Skeletal muscle satellite cell (primary cell): ENCODE results near the gene USP17L13.
"Not testable (repeated sequence)": the region's sequence is repeated elsewhere in the genome, so short reads cannot be mapped to it uniquely, and the experiment has no call there.

ENCODE experiments used
- H3K27me3 ChIP-seq: 2 replicates; pipeline ENCODE4 v1.7.0; 2013; ENCODE audit warnings: low read length; ENCODE audit not compliant: control insufficient read depth, insufficient read depth
- H3K36me3 ChIP-seq: 2 replicates; pipeline ENCODE4 v1.7.0; 2013; ENCODE audit warnings: mild to moderate bottlenecking, control low read depth, low read length; ENCODE audit not compliant: insufficient read depth
- H3K4me1 ChIP-seq: 2 replicates; pipeline ENCODE4 v1.7.0; 2013; ENCODE audit warnings: low read length; ENCODE audit not compliant: control insufficient read depth, insufficient read depth
- H3K4me2 ChIP-seq: 2 replicates; pipeline ENCODE4 v1.7.0; 2013; ENCODE audit warnings: mild to moderate bottlenecking, low read length
- H3K4me3 ChIP-seq: 2 replicates; pipeline ENCODE4 v1.7.0; 2013; ENCODE audit warnings: low read length
- H3K9ac ChIP-seq: 2 replicates; pipeline ENCODE4 v1.7.0; 2013; ENCODE audit warnings: mild to moderate bottlenecking, low read depth, low read length, moderate library complexity
- H3K9me3 ChIP-seq: replicated peaks from 2 replicates; pipeline ENCODE4 v1.7.0; 2013; ENCODE audit warnings: mild to moderate bottlenecking, control low read depth, low read length

Gene USP17L13

GRCh38 chr4:9262572-9262971, 37.9 kb downstream of the USP17L13 start, which contains the start of gene USP17L21:
USP17L21 (plus strand) TSS chr4:9262872; CDS start chr4:9262872, 0 bp downstream.
- H3K4me2 ChIP-seq, H3K27me3 ChIP-seq, H3K9ac ChIP-seq, H3K4me3 ChIP-seq, H3K4me1 ChIP-seq, H3K36me3 ChIP-seq, H3K9me3 ChIP-seq: not testable (repeated sequence)

DNA sequence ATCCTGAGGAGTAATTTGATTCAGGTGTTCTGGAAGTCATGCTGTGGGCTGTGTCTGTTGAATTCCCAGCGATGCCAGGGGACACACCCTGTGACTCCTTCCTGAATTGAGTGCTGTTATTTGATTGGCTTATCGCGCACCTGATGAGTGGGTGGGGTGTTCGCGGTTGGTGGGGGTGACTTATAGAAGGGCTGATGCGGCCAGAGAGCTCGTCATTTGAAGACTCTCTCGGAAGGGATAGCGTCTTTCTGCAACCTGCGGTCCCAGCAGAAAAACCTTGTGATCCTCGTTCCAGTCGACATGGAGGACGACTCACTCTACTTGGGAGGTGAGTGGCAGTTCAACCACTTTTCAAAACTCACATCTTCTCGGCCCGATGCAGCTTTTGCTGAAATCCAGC, 42.6 kb downstream of the USP17L13 start, which contains the start of gene USP17L22:
USP17L22 (plus strand) TSS at position 301 of the 400 bp plus-strand sequence; CDS start at position 301, 0 bp downstream.
- not testable (repeated sequence) for H3K9ac ChIP-seq, H3K36me3 ChIP-seq, H3K9me3 ChIP-seq, H3K4me1 ChIP-seq, H3K4me3 ChIP-seq, H3K27me3 ChIP-seq, H3K4me2 ChIP-seq

- H3K4me2 ChIP-seq, H3K4me3 ChIP-seq, H3K4me1 ChIP-seq, H3K27me3 ChIP-seq, H3K9me3 ChIP-seq, H3K9ac ChIP-seq, H3K36me3 ChIP-seq: not testable (repeated sequence)
Observed at GRCh38 chr4:9271719-9272118, 47.0 kb downstream of the USP17L13 start.
